HL-60 (cell line): ENCODE data around the gene NRXN3.

Source experiments
- DNase-seq, 2 experiments: peaks; one replicate each; pipeline ENCODE4 v3.0.0-alpha.2; 2010 to 2020; ENCODE audit warnings: low read depth in 1 of 2, low spot score in 1 of 2
- H3K27ac ChIP-seq: fragments of 250-450 bp; sonication (Bioruptor Pico); replicated peaks from 2 replicates; pipeline ENCODE4 v1.5.1; 2020; ENCODE audit warnings: mild to moderate bottlenecking, moderate library complexity
- H3K27me3 ChIP-seq: fragments of 250-450 bp; sonication (Bioruptor Pico); 2 replicates; pipeline ENCODE4 v1.5.1; 2021; ENCODE audit warnings: mild to moderate bottlenecking, moderate library complexity; ENCODE audit not compliant: insufficient read depth, poor library complexity, severe bottlenecking
- H3K4me3 ChIP-seq: replicated peaks from 2 replicates; pipeline ENCODE4 v1.5.1; 2011; ENCODE audit warnings: mild to moderate bottlenecking, control low read depth, low read length; ENCODE audit not compliant: insufficient read depth
- GABPA ChIP-seq: IDR thresholded peaks from 2 replicates; pipeline ENCODE4 v1.6.1; 2012; ENCODE audit warnings: low read depth
- POLR2AphosphoS5 ChIP-seq: IDR thresholded peaks from 2 replicates; pipeline ENCODE4 v1.6.1; 2012; ENCODE audit warnings: low read depth
- SPI1 ChIP-seq: IDR thresholded peaks from 2 replicates; pipeline ENCODE4 v1.6.1; 2012; ENCODE audit warnings: low read depth, mild to moderate bottlenecking, borderline replicate concordance
- TF ChIP-seq, protein P1 (sequence below): IDR thresholded peaks from one replicate; pipeline ENCODE4 v1.5.1; 2011; ENCODE audit warnings: low read length, control low read depth, inconsistent platforms; ENCODE audit not compliant: insufficient read depth
- TF ChIP-seq, protein P2 (sequence below): IDR thresholded peaks from 2 replicates; pipeline ENCODE4 v1.6.1; 2012; ENCODE audit warnings: low read depth; ENCODE audit not compliant: insufficient replicate concordance

The NRXN3 gene

DNA sequence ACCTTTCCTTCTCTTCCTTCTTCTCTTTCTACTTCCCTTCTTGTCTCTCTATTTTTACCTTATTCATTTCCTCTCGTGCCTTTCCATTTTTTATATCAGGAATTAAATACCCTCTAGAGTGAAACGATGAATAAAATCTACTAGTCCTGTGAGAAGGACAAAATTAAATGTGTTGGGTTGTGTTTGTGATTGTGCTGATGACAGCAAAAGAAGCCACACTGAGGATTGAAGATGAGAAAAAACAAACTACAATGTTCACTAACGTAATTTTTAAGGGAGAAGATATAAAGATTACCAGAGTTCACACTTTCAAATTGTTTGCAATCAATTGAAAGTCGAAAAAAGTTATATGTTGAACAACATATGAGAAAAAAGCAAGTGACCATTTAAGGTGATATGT is 1029.0 kb downstream of the NRXN3 start:
- Histone ChIP-seq H3K4me3 (no peak overlapping the region), H3K27me3 (no peaks in the 10 kb centered on the region), H3K27ac (no peak overlapping the region)
- TF ChIP-seq, protein P1, sequence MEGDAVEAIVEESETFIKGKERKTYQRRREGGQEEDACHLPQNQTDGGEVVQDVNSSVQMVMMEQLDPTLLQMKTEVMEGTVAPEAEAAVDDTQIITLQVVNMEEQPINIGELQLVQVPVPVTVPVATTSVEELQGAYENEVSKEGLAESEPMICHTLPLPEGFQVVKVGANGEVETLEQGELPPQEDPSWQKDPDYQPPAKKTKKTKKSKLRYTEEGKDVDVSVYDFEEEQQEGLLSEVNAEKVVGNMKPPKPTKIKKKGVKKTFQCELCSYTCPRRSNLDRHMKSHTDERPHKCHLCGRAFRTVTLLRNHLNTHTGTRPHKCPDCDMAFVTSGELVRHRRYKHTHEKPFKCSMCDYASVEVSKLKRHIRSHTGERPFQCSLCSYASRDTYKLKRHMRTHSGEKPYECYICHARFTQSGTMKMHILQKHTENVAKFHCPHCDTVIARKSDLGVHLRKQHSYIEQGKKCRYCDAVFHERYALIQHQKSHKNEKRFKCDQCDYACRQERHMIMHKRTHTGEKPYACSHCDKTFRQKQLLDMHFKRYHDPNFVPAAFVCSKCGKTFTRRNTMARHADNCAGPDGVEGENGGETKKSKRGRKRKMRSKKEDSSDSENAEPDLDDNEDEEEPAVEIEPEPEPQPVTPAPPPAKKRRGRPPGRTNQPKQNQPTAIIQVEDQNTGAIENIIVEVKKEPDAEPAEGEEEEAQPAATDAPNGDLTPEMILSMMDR, result no peak
- no peak for TF ChIP-seq GABPA
- TF ChIP-seq, protein P2, sequence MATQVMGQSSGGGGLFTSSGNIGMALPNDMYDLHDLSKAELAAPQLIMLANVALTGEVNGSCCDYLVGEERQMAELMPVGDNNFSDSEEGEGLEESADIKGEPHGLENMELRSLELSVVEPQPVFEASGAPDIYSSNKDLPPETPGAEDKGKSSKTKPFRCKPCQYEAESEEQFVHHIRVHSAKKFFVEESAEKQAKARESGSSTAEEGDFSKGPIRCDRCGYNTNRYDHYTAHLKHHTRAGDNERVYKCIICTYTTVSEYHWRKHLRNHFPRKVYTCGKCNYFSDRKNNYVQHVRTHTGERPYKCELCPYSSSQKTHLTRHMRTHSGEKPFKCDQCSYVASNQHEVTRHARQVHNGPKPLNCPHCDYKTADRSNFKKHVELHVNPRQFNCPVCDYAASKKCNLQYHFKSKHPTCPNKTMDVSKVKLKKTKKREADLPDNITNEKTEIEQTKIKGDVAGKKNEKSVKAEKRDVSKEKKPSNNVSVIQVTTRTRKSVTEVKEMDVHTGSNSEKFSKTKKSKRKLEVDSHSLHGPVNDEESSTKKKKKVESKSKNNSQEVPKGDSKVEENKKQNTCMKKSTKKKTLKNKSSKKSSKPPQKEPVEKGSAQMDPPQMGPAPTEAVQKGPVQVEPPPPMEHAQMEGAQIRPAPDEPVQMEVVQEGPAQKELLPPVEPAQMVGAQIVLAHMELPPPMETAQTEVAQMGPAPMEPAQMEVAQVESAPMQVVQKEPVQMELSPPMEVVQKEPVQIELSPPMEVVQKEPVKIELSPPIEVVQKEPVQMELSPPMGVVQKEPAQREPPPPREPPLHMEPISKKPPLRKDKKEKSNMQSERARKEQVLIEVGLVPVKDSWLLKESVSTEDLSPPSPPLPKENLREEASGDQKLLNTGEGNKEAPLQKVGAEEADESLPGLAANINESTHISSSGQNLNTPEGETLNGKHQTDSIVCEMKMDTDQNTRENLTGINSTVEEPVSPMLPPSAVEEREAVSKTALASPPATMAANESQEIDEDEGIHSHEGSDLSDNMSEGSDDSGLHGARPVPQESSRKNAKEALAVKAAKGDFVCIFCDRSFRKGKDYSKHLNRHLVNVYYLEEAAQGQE, result no peak
- TF ChIP-seq SPI1, result no peak
- TF ChIP-seq POLR2AphosphoS5, result no peak
- DNase-seq, result no peak

DNA sequence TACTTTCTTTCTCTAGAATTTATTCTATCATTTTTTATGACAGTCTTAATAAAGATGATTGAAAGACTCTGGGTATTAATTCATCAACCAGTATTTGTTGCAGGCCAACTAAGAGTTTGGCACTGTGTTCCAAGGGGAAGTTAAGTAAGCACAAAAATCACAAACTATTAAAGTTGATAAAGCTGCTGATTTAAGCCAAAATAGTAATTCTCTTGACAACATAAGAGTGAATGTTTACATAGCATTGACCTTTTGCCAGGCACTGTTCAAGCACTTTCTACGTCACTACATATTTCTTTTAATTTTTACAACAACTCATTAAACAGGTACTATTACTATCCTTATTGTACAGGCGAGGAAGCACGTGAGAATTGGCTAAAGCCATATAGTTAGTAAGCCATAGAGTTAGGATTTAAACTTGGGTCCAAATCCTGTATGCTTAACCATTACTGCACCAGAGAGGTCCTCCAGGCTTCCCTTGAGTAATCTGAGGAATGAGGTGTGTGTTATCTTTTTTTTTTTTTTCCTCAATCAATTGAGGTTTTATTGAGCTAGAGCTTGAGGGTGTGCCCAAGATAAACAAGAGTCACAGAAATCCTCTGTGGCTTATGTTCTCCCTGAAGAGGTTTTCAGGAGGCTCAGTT is 1031.5 kb downstream of the NRXN3 start:
- Histone ChIP-seq H3K27ac (no peak overlapping the region), H3K4me3 (no peak overlapping the region), H3K27me3 (no peaks in the 10 kb centered on the region)
- no peak for TF ChIP-seq GABPA
- TF ChIP-seq, protein P2, result no peak
- no peak for DNase-seq

DNA sequence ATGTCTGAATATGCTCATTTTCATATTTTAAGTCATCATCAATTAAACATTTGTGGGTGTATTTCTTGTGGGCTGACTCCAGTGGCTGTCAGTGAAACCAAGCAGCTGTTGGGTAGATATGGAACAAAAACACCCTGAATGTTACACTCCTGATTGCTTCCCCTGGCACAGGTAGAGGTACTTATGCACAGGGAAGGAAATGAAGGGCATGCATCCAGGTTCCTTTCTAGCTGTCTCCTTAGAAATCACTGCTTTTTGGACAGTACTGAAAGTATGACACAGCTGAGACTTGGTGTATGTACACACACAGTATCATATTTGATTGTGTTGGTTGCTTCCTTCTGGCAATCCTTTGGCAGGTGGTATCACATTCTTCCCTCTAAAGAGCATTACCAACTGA is 1034.4 kb downstream of the NRXN3 start:
- no peak overlapping the region for H3K27ac ChIP-seq
- H3K4me3 ChIP-seq, result no peak overlapping the region
- TF ChIP-seq, protein P1, result no peak
- no peak for TF ChIP-seq GABPA
- TF ChIP-seq SPI1, result no peak
- TF ChIP-seq, protein P2, result no peak
- TF ChIP-seq POLR2AphosphoS5, result no peak
- no peak for DNase-seq
- no peaks in the 10 kb centered on the region for H3K27me3 ChIP-seq

DNA sequence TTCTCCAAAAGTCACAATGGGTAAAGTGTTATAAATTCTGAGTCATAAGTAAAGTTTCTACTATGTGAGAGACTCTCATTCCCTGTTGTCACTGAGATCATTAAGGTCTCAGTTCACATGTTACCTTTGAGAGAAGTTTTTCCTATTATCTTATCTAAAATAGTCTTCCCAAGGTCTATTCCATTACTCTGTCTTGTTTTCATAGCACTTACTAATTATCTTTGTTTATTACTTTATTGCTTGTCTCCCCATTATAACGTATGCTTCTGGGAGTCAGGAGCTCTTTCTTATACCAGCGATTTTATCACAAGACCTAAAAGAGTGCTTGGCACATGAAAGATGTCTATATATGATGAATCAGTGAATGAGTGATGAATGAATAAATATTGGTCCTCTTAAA is 1039.2 kb downstream of the NRXN3 start:
- Histone ChIP-seq H3K27ac (no peak overlapping the region), H3K27me3 (no peaks in the 10 kb centered on the region), H3K4me3 (no peak overlapping the region)
- no peak for DNase-seq
- no peak for TF ChIP-seq POLR2AphosphoS5
- TF ChIP-seq, protein P1, result no peak
- TF ChIP-seq GABPA, result no peak
- TF ChIP-seq, protein P2, result no peak
- TF ChIP-seq SPI1, result no peak
